Erythroblast (primary cell): Measurements from ENCODE around the gene GSTM3.

Source experiments
- GATA1 ChIP-seq: IDR thresholded peaks from 2 replicates; pipeline ENCODE4 v1.6.1; 2011; ENCODE audit warnings: low read depth, mild to moderate bottlenecking, control low read depth, low read length, moderate library complexity
- POLR2A ChIP-seq: IDR thresholded peaks from 2 replicates; pipeline ENCODE4 v1.6.1; 2011; ENCODE audit warnings: mild to moderate bottlenecking, low read length

GRCh38 chr1:109759513-109760334, 18.9 kb upstream of the GSTM3 start:
- TF ChIP-seq POLR2A (no peak), GATA1 (no peak)
